ENCODE results near the gene DDX54.

DNA sequence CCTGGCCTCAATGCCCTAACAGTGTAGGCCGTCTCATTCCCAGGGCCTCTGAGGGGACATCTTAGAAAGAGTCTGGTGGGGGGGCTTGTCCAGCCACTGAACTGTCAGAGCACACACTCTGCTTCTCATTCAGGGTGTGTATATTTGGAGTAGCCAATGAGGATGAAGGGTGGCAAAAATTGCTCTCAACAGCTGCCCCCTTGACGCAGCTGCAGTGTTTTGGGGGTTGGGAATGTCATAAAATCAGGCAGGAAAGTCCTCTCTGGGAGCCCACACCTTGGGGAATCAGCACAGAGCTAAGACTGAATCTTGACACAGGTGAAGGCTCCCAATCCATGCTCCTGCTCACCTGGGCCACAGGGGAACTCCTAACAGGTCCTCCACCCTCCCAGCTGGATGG, 51.2 kb downstream of the DDX54 start:
- TF ChIP-seq, protein P1, sequence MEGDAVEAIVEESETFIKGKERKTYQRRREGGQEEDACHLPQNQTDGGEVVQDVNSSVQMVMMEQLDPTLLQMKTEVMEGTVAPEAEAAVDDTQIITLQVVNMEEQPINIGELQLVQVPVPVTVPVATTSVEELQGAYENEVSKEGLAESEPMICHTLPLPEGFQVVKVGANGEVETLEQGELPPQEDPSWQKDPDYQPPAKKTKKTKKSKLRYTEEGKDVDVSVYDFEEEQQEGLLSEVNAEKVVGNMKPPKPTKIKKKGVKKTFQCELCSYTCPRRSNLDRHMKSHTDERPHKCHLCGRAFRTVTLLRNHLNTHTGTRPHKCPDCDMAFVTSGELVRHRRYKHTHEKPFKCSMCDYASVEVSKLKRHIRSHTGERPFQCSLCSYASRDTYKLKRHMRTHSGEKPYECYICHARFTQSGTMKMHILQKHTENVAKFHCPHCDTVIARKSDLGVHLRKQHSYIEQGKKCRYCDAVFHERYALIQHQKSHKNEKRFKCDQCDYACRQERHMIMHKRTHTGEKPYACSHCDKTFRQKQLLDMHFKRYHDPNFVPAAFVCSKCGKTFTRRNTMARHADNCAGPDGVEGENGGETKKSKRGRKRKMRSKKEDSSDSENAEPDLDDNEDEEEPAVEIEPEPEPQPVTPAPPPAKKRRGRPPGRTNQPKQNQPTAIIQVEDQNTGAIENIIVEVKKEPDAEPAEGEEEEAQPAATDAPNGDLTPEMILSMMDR (IDR thresholded peaks at IDR 0.05): no peak
- no peak for TF ChIP-seq POLR2A (IDR thresholded peaks at IDR 0.05)

Measured in adrenal gland (tissue), 5 donors.